ENCODE data around the gene ZDHHC14.

ZDHHC14 gene

GRCh38 chr6:157610451-157610999 is 229.5 kb downstream of the ZDHHC14 start:
- H3K9ac ChIP-seq (ENCODE audit: low read length): no peak overlapping the region
- peaks cover 2% of the 10 kb centered on the region for H3K4me1 ChIP-seq (ENCODE audit: control insufficient read depth, insufficient read depth, low read length)
- no peak overlapping the region for H3K27ac ChIP-seq (ENCODE audit: low read depth, low read length)
- no peaks in the 10 kb centered on the region for H3K27me3 ChIP-seq (ENCODE audit: control insufficient read depth, insufficient read depth, low read length)
- no peaks in the 10 kb centered on the region for H3K36me3 ChIP-seq (ENCODE audit: control insufficient read depth, insufficient read depth, low read length)
- no peak overlapping the region for H3K4me3 ChIP-seq (ENCODE audit: low read length)

- Histone ChIP-seq H3K4me1 (ENCODE audit: control insufficient read depth, insufficient read depth, low read length) (peaks cover 2% of the 10 kb centered on the region), H3K4me3 (ENCODE audit: low read length) (no peak overlapping the region), H3K27ac (ENCODE audit: low read depth, low read length) (no peak overlapping the region), H3K27me3 (ENCODE audit: control insufficient read depth, insufficient read depth, low read length) (no peaks in the 10 kb centered on the region), H3K9ac (ENCODE audit: low read length) (no peak overlapping the region), H3K36me3 (ENCODE audit: control insufficient read depth, insufficient read depth, low read length) (no peaks in the 10 kb centered on the region)
These were observed 230.4 kb downstream of the ZDHHC14 start for GRCh38 chr6:157611406-157611805.

GRCh38 chr6:157613011-157613522 is 232.1 kb downstream of the ZDHHC14 start:
- peaks cover 2% of the 10 kb centered on the region for H3K4me1 ChIP-seq (ENCODE audit: control insufficient read depth, insufficient read depth, low read length)
- peak overlapping the region; percentile 48 for H3K27ac ChIP-seq (ENCODE audit: low read depth, low read length)
- H3K36me3 ChIP-seq (ENCODE audit: control insufficient read depth, insufficient read depth, low read length): no peaks in the 10 kb centered on the region

GRCh38 chr6:157614026-157614568 is 233.1 kb downstream of the ZDHHC14 start:
- Histone ChIP-seq H3K4me1 (ENCODE audit: control insufficient read depth, insufficient read depth, low read length) (peaks cover 2% of the 10 kb centered on the region), H3K36me3 (ENCODE audit: control insufficient read depth, insufficient read depth, low read length) (no peaks in the 10 kb centered on the region), H3K27me3 (ENCODE audit: control insufficient read depth, insufficient read depth, low read length) (no peaks in the 10 kb centered on the region), H3K9ac (ENCODE audit: low read length) (no peak overlapping the region), H3K4me3 (ENCODE audit: low read length) (no peak overlapping the region), H3K27ac (ENCODE audit: low read depth, low read length) (no peak overlapping the region)

More at GRCh38 chr6:157613011-157613522, 232.1 kb downstream of the ZDHHC14 start:
- no peak overlapping the region for H3K4me3 ChIP-seq (ENCODE audit: low read length)
- H3K27me3 ChIP-seq (ENCODE audit: control insufficient read depth, insufficient read depth, low read length): no peaks in the 10 kb centered on the region
- no peak overlapping the region for H3K9ac ChIP-seq (ENCODE audit: low read length)

- Histone ChIP-seq H3K36me3 (ENCODE audit: control insufficient read depth, insufficient read depth, low read length) (no peaks in the 10 kb centered on the region), H3K27me3 (ENCODE audit: control insufficient read depth, insufficient read depth, low read length) (no peaks in the 10 kb centered on the region), H3K9ac (ENCODE audit: low read length) (no peak overlapping the region), H3K4me3 (ENCODE audit: low read length) (no peak overlapping the region), H3K4me1 (ENCODE audit: control insufficient read depth, insufficient read depth, low read length) (peaks cover 2% of the 10 kb centered on the region), H3K27ac (ENCODE audit: low read depth, low read length) (no peak overlapping the region)
These were observed 234.4 kb downstream of the ZDHHC14 start for GRCh38 chr6:157615420-157615769.

GRCh38 chr6:157615951-157616350 is 235.0 kb downstream of the ZDHHC14 start:
- Histone ChIP-seq H3K9ac (ENCODE audit: low read length) (no peak overlapping the region), H3K4me1 (ENCODE audit: control insufficient read depth, insufficient read depth, low read length) (peaks cover 2% of the 10 kb centered on the region), H3K36me3 (ENCODE audit: control insufficient read depth, insufficient read depth, low read length) (no peaks in the 10 kb centered on the region), H3K27me3 (ENCODE audit: control insufficient read depth, insufficient read depth, low read length) (no peaks in the 10 kb centered on the region), H3K4me3 (ENCODE audit: low read length) (no peak overlapping the region), H3K27ac (ENCODE audit: low read depth, low read length) (no peak overlapping the region)

- H3K27me3 ChIP-seq (ENCODE audit: control insufficient read depth, insufficient read depth, low read length): no peaks in the 10 kb centered on the region
- no peak overlapping the region for H3K27ac ChIP-seq (ENCODE audit: low read depth, low read length)
- no peak overlapping the region for H3K4me3 ChIP-seq (ENCODE audit: low read length)
- no peak overlapping the region for H3K9ac ChIP-seq (ENCODE audit: low read length)
- no peaks in the 10 kb centered on the region for H3K4me1 ChIP-seq (ENCODE audit: control insufficient read depth, insufficient read depth, low read length)
- no peaks in the 10 kb centered on the region for H3K36me3 ChIP-seq (ENCODE audit: control insufficient read depth, insufficient read depth, low read length)
These were observed 240.0 kb downstream of the ZDHHC14 start for GRCh38 chr6:157620944-157621343.

- Histone ChIP-seq H3K4me3 (ENCODE audit: low read length) (no peak overlapping the region), H3K27me3 (ENCODE audit: control insufficient read depth, insufficient read depth, low read length) (no peaks in the 10 kb centered on the region), H3K4me1 (ENCODE audit: control insufficient read depth, insufficient read depth, low read length) (no peaks in the 10 kb centered on the region), H3K27ac (ENCODE audit: low read depth, low read length) (no peak overlapping the region), H3K9ac (ENCODE audit: low read length) (no peak overlapping the region), H3K36me3 (ENCODE audit: control insufficient read depth, insufficient read depth, low read length) (no peaks in the 10 kb centered on the region)
These were observed 240.4 kb downstream of the ZDHHC14 start for GRCh38 chr6:157621406-157621805.

- no peaks in the 10 kb centered on the region for H3K27me3 ChIP-seq (ENCODE audit: control insufficient read depth, insufficient read depth, low read length)
- H3K27ac ChIP-seq (ENCODE audit: low read depth, low read length): no peak overlapping the region
- H3K4me3 ChIP-seq (ENCODE audit: low read length): no peak overlapping the region
- H3K4me1 ChIP-seq (ENCODE audit: control insufficient read depth, insufficient read depth, low read length): no peaks in the 10 kb centered on the region
- H3K36me3 ChIP-seq (ENCODE audit: control insufficient read depth, insufficient read depth, low read length): no peaks in the 10 kb centered on the region
- H3K9ac ChIP-seq (ENCODE audit: low read length): no peak overlapping the region
These were observed 241.4 kb downstream of the ZDHHC14 start for GRCh38 chr6:157622427-157622826.

- no peaks in the 10 kb centered on the region for H3K4me1 ChIP-seq (ENCODE audit: control insufficient read depth, insufficient read depth, low read length)
- no peak overlapping the region for H3K27ac ChIP-seq (ENCODE audit: low read depth, low read length)
- H3K4me3 ChIP-seq (ENCODE audit: low read length): no peak overlapping the region
- no peaks in the 10 kb centered on the region for H3K27me3 ChIP-seq (ENCODE audit: control insufficient read depth, insufficient read depth, low read length)
- H3K9ac ChIP-seq (ENCODE audit: low read length): no peak overlapping the region
- H3K36me3 ChIP-seq (ENCODE audit: control insufficient read depth, insufficient read depth, low read length): no peaks in the 10 kb centered on the region
These were observed 244.1 kb downstream of the ZDHHC14 start for GRCh38 chr6:157625111-157625510.

- Histone ChIP-seq H3K36me3 (ENCODE audit: control insufficient read depth, insufficient read depth, low read length) (no peaks in the 10 kb centered on the region), H3K4me1 (ENCODE audit: control insufficient read depth, insufficient read depth, low read length) (no peaks in the 10 kb centered on the region), H3K27me3 (ENCODE audit: control insufficient read depth, insufficient read depth, low read length) (no peaks in the 10 kb centered on the region), H3K27ac (ENCODE audit: low read depth, low read length) (no peak overlapping the region), H3K9ac (ENCODE audit: low read length) (no peak overlapping the region), H3K4me3 (ENCODE audit: low read length) (no peak overlapping the region)
These were observed 244.8 kb downstream of the ZDHHC14 start for GRCh38 chr6:157625764-157626163.

GRCh38 chr6:157627195-157627966 is 246.4 kb downstream of the ZDHHC14 start:
- Histone ChIP-seq H3K4me1 (ENCODE audit: control insufficient read depth, insufficient read depth, low read length) (peaks cover 5% of the 10 kb centered on the region), H3K4me3 (ENCODE audit: low read length) (no peak overlapping the region), H3K9ac (ENCODE audit: low read length) (no peak overlapping the region), H3K36me3 (ENCODE audit: control insufficient read depth, insufficient read depth, low read length) (no peaks in the 10 kb centered on the region), H3K27me3 (ENCODE audit: control insufficient read depth, insufficient read depth, low read length) (no peaks in the 10 kb centered on the region), H3K27ac (ENCODE audit: low read depth, low read length) (no peak overlapping the region)
